HEK293T (cell line): ENCODE measurements around the gene MBLAC2.

Source experiments
- ARNT ChIP-seq: fragments of 450-650 bp; IDR thresholded peaks from 2 replicates; pipeline ENCODE4 v1.6.1; 2017; ENCODE audit warnings: mild to moderate bottlenecking
- BHLHE40 ChIP-seq: fragments of 450-650 bp; IDR thresholded peaks from 2 replicates; pipeline ENCODE4 v1.6.1; 2016; ENCODE audit warnings: mild to moderate bottlenecking, moderate library complexity, borderline replicate concordance
- ELF4 ChIP-seq: fragments of 450-650 bp; IDR thresholded peaks from 2 replicates; pipeline ENCODE4 v1.6.1; 2017; ENCODE audit warnings: antibody characterized with exemption
- FOXA1 ChIP-seq: fragments of 450-650 bp; IDR thresholded peaks from 2 replicates; pipeline ENCODE4 v1.6.1; 2016; ENCODE audit warnings: mild to moderate bottlenecking
- HDGF ChIP-seq: fragments of 450-650 bp; IDR thresholded peaks from 2 replicates; pipeline ENCODE4 v1.6.1; 2017; ENCODE audit warnings: antibody characterized with exemption, borderline replicate concordance
- PKNOX1 ChIP-seq: fragments of 450-650 bp; IDR thresholded peaks from 2 replicates; pipeline ENCODE4 v1.6.1; 2016
- SP1 ChIP-seq: fragments of 450-650 bp; IDR thresholded peaks from 2 replicates; pipeline ENCODE4 v1.6.1; 2017
- TARDBP ChIP-seq: fragments of 450-650 bp; IDR thresholded peaks from 2 replicates; pipeline ENCODE4 v1.6.1; 2016

- TF ChIP-seq ARNT (no peak), FOXA1 (no peak), TARDBP (no peak), SP1 (no peak), HDGF (no peak), BHLHE40 (no peak), PKNOX1 (no peak), ELF4 (no peak)
Observed at GRCh38 chr5:90477621-90478215, 3.1 kb upstream of the MBLAC2 start.
